Stromal cell of bone marrow (primary cell): ENCODE measurements around the gene JAKMIP3.

Experiments
- DNase-seq: peaks from one replicate; pipeline ENCODE4 v3.0.0-alpha.2; 2012; ENCODE audit warnings: low read depth

JAKMIP3 gene

DNA sequence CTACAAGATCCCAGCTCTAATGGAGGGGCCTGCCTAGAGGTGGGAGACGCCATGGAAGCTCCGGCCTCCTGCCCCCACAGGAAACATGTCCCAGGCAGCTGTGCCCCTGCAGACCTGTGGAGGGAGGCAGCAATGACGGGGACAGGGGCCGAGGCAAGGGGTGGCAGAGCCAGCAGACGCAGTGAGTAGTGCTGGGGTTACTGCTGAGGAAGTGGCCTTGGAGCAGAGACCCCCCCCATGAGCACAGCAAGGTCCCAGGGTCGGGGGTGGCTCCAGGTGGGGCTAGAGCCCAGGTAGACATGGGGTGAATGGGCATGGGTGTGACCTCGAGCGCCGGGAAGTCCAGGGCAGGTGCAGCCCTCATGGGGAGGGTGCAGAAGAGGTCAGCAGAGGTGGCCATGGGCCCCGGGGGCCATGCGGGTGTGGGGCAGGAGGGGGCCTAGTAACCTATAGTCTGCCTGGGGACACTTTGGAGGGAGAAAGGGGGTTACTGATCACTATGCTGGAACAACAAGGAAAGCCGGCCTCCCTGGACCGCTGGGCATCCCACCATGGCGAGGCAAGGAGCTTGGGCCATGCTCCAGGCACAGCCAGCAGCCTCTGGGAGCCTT, 45.5 kb downstream of the JAKMIP3 start:
- DNase-seq, result no peak

DNA sequence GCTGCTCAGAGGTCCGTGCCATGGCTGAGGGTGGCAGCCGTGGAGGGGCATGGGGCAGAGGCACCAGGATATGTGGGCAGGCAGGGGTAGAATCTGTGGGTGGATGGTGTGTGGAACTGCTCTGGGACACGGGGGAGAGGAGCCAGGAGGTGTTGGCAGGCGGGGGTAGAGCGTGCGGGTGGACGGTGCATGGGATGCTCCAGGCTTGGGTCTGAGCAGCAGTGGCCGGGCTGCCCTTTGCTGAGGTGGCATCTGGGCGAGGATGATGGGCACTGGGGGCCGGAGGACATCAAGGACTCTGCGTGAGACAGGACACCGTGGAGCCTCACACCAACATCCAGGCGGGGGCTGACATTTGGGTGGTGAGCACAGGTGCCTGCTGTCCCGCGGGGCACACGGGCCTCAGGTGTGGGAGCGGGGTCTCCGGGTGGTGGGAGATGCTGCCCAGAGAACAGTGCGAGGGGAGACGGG, 46.2 kb downstream of the JAKMIP3 start:
- DNase-seq, result no peak

DNA sequence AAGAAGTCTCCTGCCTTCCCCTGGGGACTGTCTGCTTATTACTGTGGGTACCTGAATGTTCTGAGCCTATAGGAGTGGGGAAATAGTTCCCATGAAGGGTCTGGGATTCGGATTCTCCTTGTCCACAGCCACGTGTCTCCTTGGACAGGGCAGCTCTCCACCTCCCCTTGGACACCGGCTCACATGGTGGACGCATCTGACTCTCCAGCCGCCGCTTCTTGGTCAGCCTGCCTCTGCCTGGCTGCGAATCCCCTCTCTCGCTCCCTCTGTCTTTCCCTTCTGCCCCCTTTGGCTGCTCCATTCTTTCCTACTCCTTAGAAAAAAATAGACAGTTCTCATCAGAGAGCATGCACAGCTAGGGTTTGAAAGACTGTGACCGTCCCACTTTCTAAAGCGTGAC, 46.9 kb downstream of the JAKMIP3 start:
- no peak for DNase-seq

DNA sequence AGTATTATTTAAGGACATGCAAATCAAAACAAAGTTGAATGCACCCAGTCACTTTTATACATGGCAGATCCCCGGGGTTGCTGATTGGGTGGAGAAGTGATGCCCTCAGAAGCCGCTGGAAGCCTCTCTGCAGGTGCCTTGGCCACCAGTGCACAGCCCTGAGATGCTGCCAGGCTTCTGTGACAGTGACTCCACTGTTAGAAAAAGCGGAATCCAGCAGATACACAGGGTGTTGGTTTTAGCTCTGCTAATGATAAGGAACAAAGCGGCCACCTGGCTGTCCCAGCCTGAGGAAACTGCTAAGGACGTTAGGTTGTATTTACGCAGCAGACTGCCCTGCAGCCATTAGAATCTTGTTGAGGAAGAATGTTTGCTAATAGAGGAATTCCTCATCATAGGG, 47.5 kb downstream of the JAKMIP3 start:
- no peak for DNase-seq

DNA sequence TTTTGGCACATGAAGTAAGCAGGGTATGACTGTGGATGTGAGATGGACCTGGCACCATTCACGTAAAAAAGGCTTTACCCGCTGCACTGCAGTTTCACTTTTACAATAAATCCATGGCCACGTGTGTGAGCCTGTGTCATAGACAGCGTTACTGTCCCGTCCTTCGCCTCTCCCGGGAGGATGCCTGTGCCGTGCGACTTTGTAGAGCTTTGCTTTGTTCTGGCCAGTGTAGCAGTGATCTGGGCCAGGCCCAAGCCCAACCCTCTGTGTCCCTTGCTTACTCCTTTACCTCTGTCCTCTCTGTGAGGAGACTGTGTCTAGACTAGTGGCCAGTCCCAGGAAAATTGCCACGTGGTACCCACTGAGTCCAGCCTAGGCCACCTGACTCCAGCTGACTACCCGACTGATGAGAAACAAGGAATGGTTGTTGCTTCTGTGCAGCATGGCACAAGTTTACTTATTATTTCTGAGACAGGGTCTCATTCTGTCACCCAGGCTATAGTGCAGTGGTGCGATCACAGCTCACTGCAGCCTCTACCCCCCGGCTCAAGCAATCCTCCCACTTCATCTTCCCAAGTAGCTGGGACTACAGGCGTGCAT, 48.1 kb downstream of the JAKMIP3 start:
- no peak for DNase-seq

DNA sequence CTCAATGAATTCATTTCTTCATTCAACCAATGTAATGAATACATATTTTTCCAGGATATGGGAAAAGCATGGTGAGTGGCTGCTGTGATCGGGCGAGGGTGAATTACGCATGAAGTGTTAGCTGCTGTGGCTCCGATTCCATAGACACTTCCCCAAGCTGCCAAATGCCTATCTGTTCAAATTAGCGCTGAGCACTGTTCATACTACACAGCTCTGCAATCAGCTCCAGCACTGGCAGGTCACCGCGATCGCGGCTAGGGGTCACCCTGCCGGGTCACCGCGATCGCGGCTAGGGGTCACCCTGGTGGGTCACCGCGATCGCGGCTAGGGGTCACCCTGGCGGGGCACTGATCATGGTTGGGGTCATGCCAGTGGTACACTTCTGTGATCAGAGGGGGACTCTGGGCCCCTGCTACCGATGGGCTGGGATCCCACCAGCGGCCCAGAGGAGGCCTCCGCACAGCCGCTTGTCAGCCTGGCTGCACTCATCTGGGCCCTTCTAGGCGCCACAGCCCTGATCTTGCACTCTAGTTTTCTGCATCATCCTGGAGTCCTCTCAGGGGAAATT, 49.3 kb downstream of the JAKMIP3 start:
- DNase-seq, result no peak
